Measurements from ENCODE around the gene STX4. TPM values are rescaled to one million over a fixed set of nuclear protein-coding genes. Genes with fewer than 3 reads are reported as not detected.

Gene STX4
- total RNA-seq, 4 donors from 2014 or later = 26.8 to 47.6 (median 39.9) TPM

GRCh38 chr16:31000671-31001382 lies 32.5 kb upstream of the STX4 start:
- Histone ChIP-seq H3K27me3 (peaks cover 4% of the 10 kb centered on the region), H3K27ac (no peak overlapping the region), H3K4me1 (peaks cover 10 to 15% of the 10 kb centered on the region in 2 donors), H3K36me3 (no peaks in the 10 kb centered on the region), H3K9me3 (no peaks in the 10 kb centered on the region), H3K4me3 (replicated peaks in 1 of 3) (no peak overlapping the region)
- no peak for DNase-seq
- TF ChIP-seq CTCF (IDR thresholded peaks at IDR 0.05) = no peak
- no peak for TF ChIP-seq POLR2A (IDR thresholded peaks at IDR 0.05)
- intact Hi-C loops (cut with DNase I) = no loop called here
- WGBS, 2 donors = 87 to 92% methylated on average over 19 of the region's 19 CpGs

DNA sequence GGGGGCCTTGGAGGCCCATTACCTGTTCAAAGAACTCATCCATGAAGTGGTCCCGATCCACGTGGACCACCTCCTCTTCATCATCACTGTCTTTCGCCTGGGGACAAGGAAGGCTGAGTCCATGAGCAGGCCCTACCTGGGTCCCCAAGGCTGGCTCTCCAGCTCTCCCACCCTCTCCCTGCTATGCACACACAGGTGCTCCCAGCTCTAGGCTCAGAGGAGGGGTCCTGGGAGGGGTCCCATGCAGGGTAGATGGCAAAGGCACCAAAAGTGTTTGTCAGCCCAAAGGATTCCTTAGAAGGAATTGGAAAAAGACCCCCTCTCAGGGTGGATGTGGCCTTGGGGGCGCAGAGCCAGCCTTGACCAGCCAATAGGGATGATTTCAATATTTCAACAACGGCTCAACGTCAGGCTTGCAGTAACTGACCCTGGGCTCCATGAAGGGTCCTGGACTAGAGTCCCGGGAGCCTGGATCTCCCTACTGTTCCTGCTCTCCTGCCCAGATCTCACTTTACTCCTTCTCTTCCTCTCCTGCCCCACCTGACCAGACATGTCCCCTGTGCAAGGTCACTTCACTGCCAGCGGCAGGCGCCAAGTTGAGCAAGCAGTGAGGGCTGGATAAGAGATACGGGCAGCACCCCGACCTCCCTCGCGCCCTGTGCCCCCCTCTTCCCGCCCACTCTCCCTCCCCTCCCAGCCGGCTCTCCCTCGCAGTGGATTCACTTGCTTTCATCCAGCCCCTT lies 31.7 kb upstream of the STX4 start:
- H3K27me3 ChIP-seq = peaks cover 1% of the 10 kb centered on the region
- H3K9me3 ChIP-seq = no peaks in the 10 kb centered on the region
- WGBS, 2 donors = 55 to 58% methylated on average over 16 of the region's 16 CpGs
- H3K4me1 ChIP-seq = peaks cover 7 to 12% of the 10 kb centered on the region in 2 donors
- TF ChIP-seq CTCF (IDR thresholded peaks at IDR 0.05) = no peak
- TF ChIP-seq POLR2A (IDR thresholded peaks at IDR 0.05) = no peak
- intact Hi-C loops (cut with DNase I) = no loop called here
- H3K27ac ChIP-seq = no peak overlapping the region
- no peak overlapping the region for H3K4me3 ChIP-seq (replicated peaks in 1 of 3)
- no peaks in the 10 kb centered on the region for H3K36me3 ChIP-seq
- DNase-seq = no peak

GRCh38 chr16:31002250-31002700 lies 31.1 kb upstream of the STX4 start:
- TF ChIP-seq POLR2A (IDR thresholded peaks at IDR 0.05) (no peak), CTCF (IDR thresholded peaks at IDR 0.05) (no peak)
- Histone ChIP-seq H3K9me3 (no peaks in the 10 kb centered on the region), H3K27me3 (no peaks in the 10 kb centered on the region), H3K27ac (no peak overlapping the region), H3K36me3 (no peaks in the 10 kb centered on the region), H3K4me3 (replicated peaks in 1 of 3) (no peak overlapping the region), H3K4me1 (peaks cover 3 to 6% of the 10 kb centered on the region in 2 donors)
- DNase-seq = no peak
- intact Hi-C loops (cut with DNase I) = no loop called here
- 58 to 73% methylated on average over 3 to 9 of the region's 10 CpGs for WGBS, 2 donors

DNA sequence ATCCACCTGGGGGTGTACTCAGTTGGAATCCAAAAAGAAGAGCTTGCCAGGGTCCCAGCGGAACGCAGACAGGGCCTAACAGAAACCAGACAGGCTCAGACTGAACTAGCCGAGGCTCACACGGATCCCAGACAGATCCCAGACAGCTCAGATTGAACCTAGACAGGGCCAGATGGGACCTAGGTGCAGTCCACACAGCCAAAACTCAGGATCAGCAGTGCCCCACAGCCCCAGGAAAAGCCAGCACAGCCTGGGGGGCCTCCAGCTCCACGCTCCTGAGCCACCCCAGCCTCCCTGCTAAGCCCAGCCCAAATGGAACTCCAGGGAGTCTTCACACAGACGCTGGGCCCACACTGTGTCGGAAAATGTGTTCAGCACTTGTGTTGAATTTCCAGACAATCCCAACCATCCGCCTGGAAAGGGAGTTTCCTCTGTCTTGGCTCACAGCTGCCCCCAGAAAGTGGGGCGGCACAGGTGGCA lies 30.5 kb upstream of the STX4 start:
- Histone ChIP-seq H3K9me3 (no peaks in the 10 kb centered on the region), H3K27ac (no peak overlapping the region), H3K4me3 (replicated peaks in 1 of 3) (no peak overlapping the region), H3K36me3 (no peaks in the 10 kb centered on the region), H3K27me3 (no peaks in the 10 kb centered on the region), H3K4me1 (no peaks in the 10 kb centered on the region)
- intact Hi-C loops (cut with DNase I) = no loop called here
- no peak for DNase-seq
- WGBS, 2 donors = 56 to 79% methylated on average over 2 to 8 of the region's 9 CpGs
- no peak for TF ChIP-seq POLR2A (IDR thresholded peaks at IDR 0.05)
- TF ChIP-seq CTCF (IDR thresholded peaks at IDR 0.05) = no peak

GRCh38 chr16:31003744-31004143 lies 29.6 kb upstream of the STX4 start:
- Histone ChIP-seq H3K4me1 (no peaks in the 10 kb centered on the region), H3K27ac (no peak overlapping the region), H3K27me3 (no peaks in the 10 kb centered on the region), H3K4me3 (replicated peaks in 1 of 3) (no peak overlapping the region), H3K36me3 (no peaks in the 10 kb centered on the region), H3K9me3 (no peaks in the 10 kb centered on the region)
- WGBS, 2 donors = 78 to 84% methylated on average over 6 of the region's 6 CpGs
- no peak for TF ChIP-seq CTCF (IDR thresholded peaks at IDR 0.05)
- intact Hi-C loops (cut with DNase I) = no loop called here
- DNase-seq = no peak

All from thyroid gland (tissue), 4 donors.